ENCODE measurements around the gene ESPN. TPM values are rescaled to one million over a fixed set of nuclear protein-coding genes. Genes with fewer than 3 reads are reported as not detected.

ESPN gene
- total and polyA plus RNA-seq, 7 donors, result 0.55 to 202 (median 86.5) TPM; not detected in 2

DNA sequence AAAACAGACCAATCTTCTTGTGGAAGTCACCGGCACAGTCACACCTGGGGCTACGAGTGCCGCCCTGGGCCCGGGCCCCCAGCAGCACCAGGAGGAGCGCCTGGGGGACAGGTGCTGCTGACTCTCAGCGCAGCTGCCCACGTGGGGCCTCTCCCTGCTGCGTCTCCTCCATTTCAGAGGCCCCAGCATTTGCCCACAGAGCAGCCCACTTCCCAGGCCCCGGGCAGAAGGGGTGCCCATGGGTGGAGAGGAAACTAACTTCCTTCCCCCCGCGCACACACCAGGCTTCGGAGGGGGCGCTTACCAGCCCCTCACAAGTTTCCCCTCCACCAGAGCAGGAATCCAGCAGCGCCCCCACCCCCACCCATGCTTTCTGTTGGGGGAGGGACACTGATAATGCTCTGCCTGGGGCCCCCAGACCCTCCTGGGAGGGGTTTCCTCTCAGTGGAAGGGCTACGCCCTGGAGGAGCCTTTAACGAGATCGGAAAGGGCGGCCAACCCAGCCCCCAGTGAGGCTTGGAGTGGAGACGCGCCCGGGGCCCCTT lies 41.0 kb downstream of the ESPN start:
- Histone ChIP-seq H3K27ac (no peak overlapping the region), H3K27me3 (peaks cover 14 to 56% (median 42%) of the 10 kb centered on the region in 3 donors), H3K4me1 (peaks cover 0 to under 1% (median 0%) of the 10 kb centered on the region in 4 donors), H3K4me3 (peak overlapping the region in 1 of 4 donors; percentile 13), H3K36me3 (peaks cover 0 to 18% (median 0%) of the 10 kb centered on the region in 4 donors), H3K9me3 (no peaks in the 10 kb centered on the region)
- 26 to 67% methylated on average over 21 of the region's 21 CpGs for WGBS, 2 donors
- TF ChIP-seq POLR2AphosphoS5 (IDR thresholded peaks at IDR 0.05) (no peak), POLR2A (IDR thresholded peaks at IDR 0.05) (no peak), EP300 (IDR thresholded peaks at IDR 0.05) (no peak)
- TF ChIP-seq, protein P1, sequence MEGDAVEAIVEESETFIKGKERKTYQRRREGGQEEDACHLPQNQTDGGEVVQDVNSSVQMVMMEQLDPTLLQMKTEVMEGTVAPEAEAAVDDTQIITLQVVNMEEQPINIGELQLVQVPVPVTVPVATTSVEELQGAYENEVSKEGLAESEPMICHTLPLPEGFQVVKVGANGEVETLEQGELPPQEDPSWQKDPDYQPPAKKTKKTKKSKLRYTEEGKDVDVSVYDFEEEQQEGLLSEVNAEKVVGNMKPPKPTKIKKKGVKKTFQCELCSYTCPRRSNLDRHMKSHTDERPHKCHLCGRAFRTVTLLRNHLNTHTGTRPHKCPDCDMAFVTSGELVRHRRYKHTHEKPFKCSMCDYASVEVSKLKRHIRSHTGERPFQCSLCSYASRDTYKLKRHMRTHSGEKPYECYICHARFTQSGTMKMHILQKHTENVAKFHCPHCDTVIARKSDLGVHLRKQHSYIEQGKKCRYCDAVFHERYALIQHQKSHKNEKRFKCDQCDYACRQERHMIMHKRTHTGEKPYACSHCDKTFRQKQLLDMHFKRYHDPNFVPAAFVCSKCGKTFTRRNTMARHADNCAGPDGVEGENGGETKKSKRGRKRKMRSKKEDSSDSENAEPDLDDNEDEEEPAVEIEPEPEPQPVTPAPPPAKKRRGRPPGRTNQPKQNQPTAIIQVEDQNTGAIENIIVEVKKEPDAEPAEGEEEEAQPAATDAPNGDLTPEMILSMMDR (IDR thresholded peaks at IDR 0.05), result no peak
- DNase-seq, result no peak
- intact Hi-C loops (cut with DNase I), result no loop called here

GRCh38 chr1:6466023-6466422 lies 41.4 kb downstream of the ESPN start, which contains the start of gene TNFRSF25:
Gene TNFRSF25, minus strand, starts transcription at chr1:6466173. Its CDS starts 66 bp downstream, at chr1:6466107.
- 17 to 55% methylated on average over 43 of the region's 43 CpGs for WGBS, 2 donors

GRCh38 chr1:6466751-6467150 lies 42.2 kb downstream of the ESPN start:
- no peak for DNase-seq
- Histone ChIP-seq H3K27ac (no peak overlapping the region), H3K9me3 (no peaks in the 10 kb centered on the region), H3K4me3 (no peak overlapping the region), H3K4me1 (no peaks in the 10 kb centered on the region), H3K36me3 (peaks cover 0 to 19% (median 0%) of the 10 kb centered on the region in 4 donors), H3K27me3 (peaks cover 12 to 43% (median 33%) of the 10 kb centered on the region in 3 donors)
- intact Hi-C loops (cut with DNase I), result no loop called here
- TF ChIP-seq POLR2AphosphoS5 (IDR thresholded peaks at IDR 0.05), result no peak
- no peak for TF ChIP-seq EP300 (IDR thresholded peaks at IDR 0.05)
- TF ChIP-seq, protein P1 (IDR thresholded peaks at IDR 0.05), result no peak
- TF ChIP-seq POLR2A (IDR thresholded peaks at IDR 0.05), result no peak
- WGBS, 2 donors, result 91 to 92% methylated on average over 5 of the region's 5 CpGs

More at GRCh38 chr1:6466023-6466422, 41.4 kb downstream of the ESPN start, which contains the start of gene TNFRSF25:
- no peaks in the 10 kb centered on the region for H3K9me3 ChIP-seq
- H3K4me1 ChIP-seq, result no peaks in the 10 kb centered on the region
- intact Hi-C loops (cut with DNase I), result no loop called here
- no peak within 1 kb of the TSS for H3K27ac ChIP-seq
- H3K36me3 ChIP-seq, result peaks cover 0 to 19% (median 0%) of the 10 kb centered on the region in 4 donors
- H3K27me3 ChIP-seq, result peaks cover 12 to 51% (median 40%) of the 10 kb centered on the region in 3 donors
- TF ChIP-seq POLR2AphosphoS5 (IDR thresholded peaks at IDR 0.05) (no peak), POLR2A (IDR thresholded peaks at IDR 0.05) (no peak), EP300 (IDR thresholded peaks at IDR 0.05) (no peak)
- TF ChIP-seq, protein P1 (IDR thresholded peaks at IDR 0.05), result no peak
- peak within 1 kb of the TSS in 1 of 4 donors; percentile 13 for H3K4me3 ChIP-seq
- DNase-seq, result no peak

DNA sequence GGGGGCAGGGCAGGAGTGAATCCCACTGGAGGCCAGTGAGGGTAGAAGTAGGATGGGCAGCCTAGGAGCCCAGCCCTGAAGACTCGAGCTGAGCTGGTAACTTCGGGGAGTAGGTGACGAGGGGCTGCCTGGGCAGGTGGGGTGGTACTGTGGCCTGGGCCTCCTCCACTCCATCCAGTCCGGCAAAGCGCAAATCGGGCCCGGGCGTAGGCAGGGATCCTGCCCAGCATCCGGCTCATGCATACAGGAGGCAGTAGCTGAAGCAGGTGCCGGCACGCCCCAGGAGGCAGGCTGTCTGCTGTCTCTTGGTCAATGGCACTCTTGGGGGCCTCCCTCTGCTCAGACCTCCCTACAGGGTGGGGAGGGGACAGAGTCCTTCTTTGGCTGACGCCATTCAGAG lies 42.6 kb downstream of the ESPN start:
- TF ChIP-seq EP300 (IDR thresholded peaks at IDR 0.05) (no peak), POLR2AphosphoS5 (IDR thresholded peaks at IDR 0.05) (no peak)
- Histone ChIP-seq H3K36me3 (peaks cover 0 to 20% (median 0%) of the 10 kb centered on the region in 4 donors), H3K27ac (no peak overlapping the region), H3K27me3 (peaks cover 12 to 39% (median 29%) of the 10 kb centered on the region in 3 donors), H3K9me3 (no peaks in the 10 kb centered on the region), H3K4me3 (no peak overlapping the region), H3K4me1 (no peaks in the 10 kb centered on the region)
- 95 to 96% methylated on average over 12 of the region's 12 CpGs for WGBS, 2 donors
- intact Hi-C loops (cut with DNase I), result no loop called here
- DNase-seq, result no peak

DNA sequence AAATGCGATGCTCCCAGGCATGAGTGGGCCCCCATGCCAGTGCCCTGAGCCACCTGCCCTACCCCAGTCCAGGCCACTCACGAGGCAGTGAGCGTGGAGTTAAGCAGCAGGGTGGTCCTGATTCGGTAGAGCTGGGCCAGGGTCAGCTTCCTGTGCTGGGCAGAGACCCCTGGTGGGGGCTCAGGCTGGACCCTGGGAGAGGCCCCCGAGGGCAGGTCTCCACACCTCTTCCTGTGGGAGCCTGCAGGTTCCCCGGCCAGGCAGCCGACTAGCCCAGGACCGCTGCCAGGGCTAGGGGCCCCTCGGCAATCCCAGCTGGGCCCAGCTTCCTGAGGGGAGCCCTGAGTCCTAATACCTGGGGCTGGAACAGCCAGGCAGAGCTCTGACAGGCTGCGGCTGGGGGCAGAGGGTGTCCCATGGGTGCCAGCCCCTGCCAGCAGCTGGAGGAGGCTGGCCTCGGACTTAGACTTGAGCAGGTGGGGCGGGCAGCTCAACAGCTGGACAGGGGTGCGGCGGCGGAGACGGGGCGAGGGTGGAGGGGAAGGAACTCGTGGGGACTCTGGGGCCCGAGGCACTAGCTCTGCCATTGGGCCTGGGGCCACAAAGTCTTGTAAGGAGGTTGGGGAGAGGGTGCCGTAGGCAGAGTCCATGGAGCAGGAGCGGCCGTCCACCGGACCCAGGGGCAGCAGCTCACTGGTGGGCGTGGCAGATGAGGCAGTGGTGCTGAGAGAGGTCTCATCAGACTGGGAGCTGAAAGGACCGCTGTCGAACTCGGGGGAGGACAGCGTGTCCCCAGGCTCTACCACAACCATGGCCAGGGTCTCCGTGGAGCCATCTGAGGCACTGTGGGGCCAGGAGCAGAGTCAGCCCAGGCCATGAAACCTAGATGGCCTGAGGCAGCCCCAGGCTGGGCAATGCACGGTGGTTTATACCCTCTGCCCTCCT lies 43.4 kb downstream of the ESPN start:
- Histone ChIP-seq H3K9me3 (no peaks in the 10 kb centered on the region), H3K4me1 (no peaks in the 10 kb centered on the region), H3K27me3 (peaks cover 9 to 31% (median 21%) of the 10 kb centered on the region in 3 donors), H3K36me3 (peaks cover 0 to 25% (median 0%) of the 10 kb centered on the region in 4 donors), H3K27ac (no peak overlapping the region), H3K4me3 (no peak overlapping the region)
- intact Hi-C loops (cut with DNase I), result no loop called here
- DNase-seq, result no peak
- 92 to 93% methylated on average over 30 of the region's 30 CpGs for WGBS, 2 donors
- TF ChIP-seq POLR2AphosphoS5 (IDR thresholded peaks at IDR 0.05) (no peak), POLR2A (IDR thresholded peaks at IDR 0.05) (no peak), EP300 (IDR thresholded peaks at IDR 0.05) (no peak)
- TF ChIP-seq, protein P1 (IDR thresholded peaks at IDR 0.05), result no peak

All from sigmoid colon (tissue), 7 donors.